Trophoblast cell (in vitro differentiated cells and primary cell): ENCODE results near the gene CBX4.

Experiments
- DNase-seq, 2 donors: peaks; one replicate each; pipeline ENCODE4 v3.0.0-alpha.2; 2016
- H2AFZ ChIP-seq: 2 replicates; pipeline ENCODE4 v1.6.1; 2013; ENCODE audit warnings: low read length, moderate library complexity, mild to moderate bottlenecking; ENCODE audit not compliant: insufficient read depth, poor library complexity
- H2AK5ac ChIP-seq: 2 replicates; pipeline ENCODE4 v1.6.1; 2013; ENCODE audit warnings: mild to moderate bottlenecking, low read length
- H2BK120ac ChIP-seq: 2 replicates; pipeline ENCODE4 v1.6.1; 2013; ENCODE audit warnings: low read length, mild to moderate bottlenecking, moderate library complexity; ENCODE audit not compliant: insufficient read depth, poor library complexity
- H2BK12ac ChIP-seq: 2 replicates; pipeline ENCODE4 v1.6.1; 2013; ENCODE audit warnings: mild to moderate bottlenecking, low read length, moderate library complexity
- H2BK5ac ChIP-seq: 2 replicates; pipeline ENCODE4 v1.6.1; 2013; ENCODE audit warnings: low read length, low read depth, moderate library complexity, mild to moderate bottlenecking; ENCODE audit not compliant: poor library complexity
- H3K14ac ChIP-seq: 2 replicates; pipeline ENCODE4 v1.6.1; 2013; ENCODE audit warnings: mild to moderate bottlenecking, low read length
- H3K18ac ChIP-seq: 2 replicates; pipeline ENCODE4 v1.6.1; 2013; ENCODE audit warnings: mild to moderate bottlenecking, low read length
- H3K23ac ChIP-seq: 2 replicates; pipeline ENCODE4 v1.6.1; 2013; ENCODE audit warnings: low read length
- H3K27ac ChIP-seq: 2 replicates; pipeline ENCODE4 v1.5.1; 2013; ENCODE audit warnings: low read depth, mild to moderate bottlenecking, inconsistent platforms, low read length, moderate library complexity
- H3K27me3 ChIP-seq: 2 replicates; pipeline ENCODE4 v1.6.1; 2013; ENCODE audit warnings: inconsistent platforms, mild to moderate bottlenecking, low read length, moderate library complexity; ENCODE audit not compliant: insufficient read depth
- H3K36me3 ChIP-seq, 2 experiments: 1 replicate in 1 of 2; 2 replicates in 1 of 2; pipeline ENCODE4 v1.6.1; 2013; ENCODE audit warnings: low read length in 2 of 2, mild to moderate bottlenecking in 2 of 2, moderate library complexity in 1 of 2; ENCODE audit not compliant: insufficient read depth in 2 of 2, control insufficient read depth in 1 of 2
- H3K4ac ChIP-seq: 2 replicates; pipeline ENCODE4 v1.6.1; 2013; ENCODE audit warnings: low read depth, mild to moderate bottlenecking, low read length, moderate library complexity
- H3K4me1 ChIP-seq, 2 experiments: 1 replicate in 1 of 2; 2 replicates in 1 of 2; pipeline ENCODE4 v1.6.1; 2013; ENCODE audit warnings: low read length in 2 of 2, mild to moderate bottlenecking in 2 of 2, moderate library complexity in 1 of 2; ENCODE audit not compliant: insufficient read depth in 2 of 2, control insufficient read depth in 1 of 2
- H3K4me2 ChIP-seq: 2 replicates; pipeline ENCODE4 v1.6.1; 2013; ENCODE audit warnings: inconsistent platforms, mild to moderate bottlenecking, low read length, moderate library complexity
- H3K4me3 ChIP-seq: 2 replicates; pipeline ENCODE4 v1.5.1; 2013; ENCODE audit warnings: mild to moderate bottlenecking, low read depth, low read length, inconsistent platforms
- H3K79me1 ChIP-seq: one replicate; pipeline ENCODE4 v1.6.1; 2013; ENCODE audit warnings: low read length
- H3K79me2 ChIP-seq: 2 replicates; pipeline ENCODE4 v1.6.1; 2013; ENCODE audit warnings: low read length, mild to moderate bottlenecking; ENCODE audit not compliant: control insufficient read depth, insufficient read depth, poor library complexity
- H3K9ac ChIP-seq: 2 replicates; pipeline ENCODE4 v1.6.1; 2013; ENCODE audit warnings: mild to moderate bottlenecking, low read length
- H3K9me3 ChIP-seq: 2 replicates; pipeline ENCODE4 v1.6.1; 2013; ENCODE audit warnings: low read depth, mild to moderate bottlenecking, control low read depth, inconsistent platforms, low read length; ENCODE audit not compliant: insufficient read depth
- H4K12ac ChIP-seq: 2 replicates; pipeline ENCODE4 v1.6.1; 2013; ENCODE audit warnings: low read depth, mild to moderate bottlenecking, low read length, moderate library complexity
- H4K8ac ChIP-seq: 2 replicates; pipeline ENCODE4 v1.6.1; 2013; ENCODE audit warnings: low read depth, mild to moderate bottlenecking, low read length, moderate library complexity
- H4K91ac ChIP-seq: one replicate; pipeline ENCODE4 v1.6.1; 2013; ENCODE audit warnings: low read depth, mild to moderate bottlenecking, low read length, moderate library complexity
- WGBS: extraction: QIAGEN DNeasy Blood & Tissue Kit; methylation state at CpG from one replicate; pipeline ENCODE4 v1.1.7; 2013; ENCODE audit warnings: missing lambda C conversion rate; ENCODE audit not compliant: insufficient read length, insufficient coverage; ENCODE audit errors: extremely low coverage; 5-methylcytosine and 5-hydroxymethylcytosine counted together

CBX4 gene

GRCh38 chr17:79821331-79822095 is 17.7 kb downstream of the CBX4 start:
- Histone ChIP-seq H4K91ac (no peak overlapping the region), H3K4me1 (no peaks in the 10 kb centered on the region), H3K36me3 (no peaks in the 10 kb centered on the region), H3K4me2 (no peak overlapping the region), H2BK12ac (no peak overlapping the region), H2AK5ac (no peak overlapping the region), H2BK120ac (no peak overlapping the region), H3K4me3 (no peak overlapping the region), H3K9ac (no peak overlapping the region), H3K18ac (no peak overlapping the region), H3K4ac (no peak overlapping the region), H2BK5ac (no peak overlapping the region), H4K12ac (no peak overlapping the region), H4K8ac (no peak overlapping the region), H3K23ac (no peak overlapping the region), H3K27me3 (peaks cover 21% of the 10 kb centered on the region), H2AFZ (no peak overlapping the region), H3K79me2 (no peaks in the 10 kb centered on the region), H3K79me1 (no peaks in the 10 kb centered on the region), H3K14ac (no peak overlapping the region), H3K27ac (no peak overlapping the region), H3K9me3 (no peaks in the 10 kb centered on the region)
- WGBS = no CpG with 5 or more reads among the region's 12 CpGs
- no peak for DNase-seq

- Histone ChIP-seq H3K4me3 (no peak overlapping the region), H4K12ac (no peak overlapping the region), H2AK5ac (no peak overlapping the region), H2BK12ac (no peak overlapping the region), H2BK120ac (no peak overlapping the region), H4K91ac (no peak overlapping the region), H2AFZ (no peak overlapping the region), H3K9me3 (no peaks in the 10 kb centered on the region), H3K4me2 (no peak overlapping the region), H3K4me1 (no peaks in the 10 kb centered on the region), H3K79me1 (no peaks in the 10 kb centered on the region), H4K8ac (no peak overlapping the region), H3K18ac (no peak overlapping the region), H3K79me2 (no peaks in the 10 kb centered on the region), H2BK5ac (no peak overlapping the region), H3K9ac (no peak overlapping the region), H3K27me3 (peaks cover 27% of the 10 kb centered on the region), H3K36me3 (no peaks in the 10 kb centered on the region), H3K4ac (no peak overlapping the region), H3K27ac (no peak overlapping the region), H3K14ac (no peak overlapping the region), H3K23ac (no peak overlapping the region)
- DNase-seq = no peak
- WGBS = no CpG with 5 or more reads among the region's 4 CpGs
Measured at GRCh38 chr17:79820959-79821330, 18.3 kb downstream of the CBX4 start.

GRCh38 chr17:79819534-79820276 is 19.5 kb downstream of the CBX4 start:
- peaks cover 4% of the 10 kb centered on the region for H3K79me1 ChIP-seq

GRCh38 chr17:79819085-79819484 is 20.2 kb downstream of the CBX4 start:
- Histone ChIP-seq H3K27ac (no peak overlapping the region), H3K4me3 (no peak overlapping the region), H4K91ac (no peak overlapping the region), H2AFZ (no peak overlapping the region), H2BK5ac (no peak overlapping the region), H3K79me2 (peaks cover 2% of the 10 kb centered on the region), H3K4ac (no peak overlapping the region), H3K79me1 (peaks cover 4% of the 10 kb centered on the region), H4K12ac (no peak overlapping the region), H4K8ac (no peak overlapping the region), H3K9ac (no peak overlapping the region), H3K23ac (no peak overlapping the region), H3K36me3 (no peaks in the 10 kb centered on the region), H2BK120ac (no peak overlapping the region), H3K4me1 (peaks cover 10 to 16% of the 10 kb centered on the region in 2 experiments), H3K14ac (no peak overlapping the region), H3K4me2 (no peak overlapping the region), H3K18ac (no peak overlapping the region), H2BK12ac (no peak overlapping the region), H2AK5ac (no peak overlapping the region), H3K9me3 (peaks cover 1% of the 10 kb centered on the region), H3K27me3 (peaks cover 45% of the 10 kb centered on the region)
- no CpG with 5 or more reads among the region's 5 CpGs for WGBS
- DNase-seq = no peak

More at GRCh38 chr17:79819534-79820276, 19.5 kb downstream of the CBX4 start:
- H4K91ac ChIP-seq = no peak overlapping the region
- DNase-seq = no peak
- H4K12ac ChIP-seq = no peak overlapping the region
- H3K14ac ChIP-seq = no peak overlapping the region
- H3K27me3 ChIP-seq = peaks cover 39% of the 10 kb centered on the region
- peaks cover 5 to 10% of the 10 kb centered on the region in 2 experiments for H3K4me1 ChIP-seq
- no peak overlapping the region for H3K4me3 ChIP-seq
- no CpG with 5 or more reads among the region's 13 CpGs for WGBS
- H3K27ac ChIP-seq = no peak overlapping the region
- no peaks in the 10 kb centered on the region for H3K36me3 ChIP-seq
- H2BK120ac ChIP-seq = no peak overlapping the region
- H3K79me2 ChIP-seq = peaks cover 2% of the 10 kb centered on the region
- no peak overlapping the region for H2AK5ac ChIP-seq
- no peak overlapping the region for H3K9ac ChIP-seq
- H2AFZ ChIP-seq = no peak overlapping the region
- no peak overlapping the region for H3K4ac ChIP-seq
- peaks cover 1% of the 10 kb centered on the region for H3K9me3 ChIP-seq
- H2BK12ac ChIP-seq = no peak overlapping the region
- no peak overlapping the region for H3K23ac ChIP-seq
- H3K4me2 ChIP-seq = no peak overlapping the region
- H4K8ac ChIP-seq = no peak overlapping the region
- H3K18ac ChIP-seq = no peak overlapping the region
- no peak overlapping the region for H2BK5ac ChIP-seq
